T-helper 9 cell (primary cell): Measurements from ENCODE around the gene C2orf42.
"Not testable (repeated sequence)": the region's sequence is repeated elsewhere in the genome, so short reads cannot be mapped to it uniquely, and the experiment has no call there.

ENCODE experiments used
- DNase-seq: peaks from one replicate; pipeline ENCODE4 v3.0.0-alpha.2; 2020

C2orf42 gene

GRCh38 chr2:70169654-70170245 lies 21.1 kb downstream of the C2orf42 start:
- DNase-seq, result not testable (repeated sequence)

GRCh38 chr2:70161069-70161534 lies 29.7 kb downstream of the C2orf42 start:
- DNase-seq, result no peak

GRCh38 chr2:70160545-70160944 lies 30.3 kb downstream of the C2orf42 start:
- no peak for DNase-seq

GRCh38 chr2:70149130-70149686 lies 41.6 kb downstream of the C2orf42 start:
- not testable (repeated sequence) for DNase-seq

- DNase-seq, result not testable (repeated sequence)
Measured at GRCh38 chr2:70148211-70148760, 42.5 kb downstream of the C2orf42 start.

DNA sequence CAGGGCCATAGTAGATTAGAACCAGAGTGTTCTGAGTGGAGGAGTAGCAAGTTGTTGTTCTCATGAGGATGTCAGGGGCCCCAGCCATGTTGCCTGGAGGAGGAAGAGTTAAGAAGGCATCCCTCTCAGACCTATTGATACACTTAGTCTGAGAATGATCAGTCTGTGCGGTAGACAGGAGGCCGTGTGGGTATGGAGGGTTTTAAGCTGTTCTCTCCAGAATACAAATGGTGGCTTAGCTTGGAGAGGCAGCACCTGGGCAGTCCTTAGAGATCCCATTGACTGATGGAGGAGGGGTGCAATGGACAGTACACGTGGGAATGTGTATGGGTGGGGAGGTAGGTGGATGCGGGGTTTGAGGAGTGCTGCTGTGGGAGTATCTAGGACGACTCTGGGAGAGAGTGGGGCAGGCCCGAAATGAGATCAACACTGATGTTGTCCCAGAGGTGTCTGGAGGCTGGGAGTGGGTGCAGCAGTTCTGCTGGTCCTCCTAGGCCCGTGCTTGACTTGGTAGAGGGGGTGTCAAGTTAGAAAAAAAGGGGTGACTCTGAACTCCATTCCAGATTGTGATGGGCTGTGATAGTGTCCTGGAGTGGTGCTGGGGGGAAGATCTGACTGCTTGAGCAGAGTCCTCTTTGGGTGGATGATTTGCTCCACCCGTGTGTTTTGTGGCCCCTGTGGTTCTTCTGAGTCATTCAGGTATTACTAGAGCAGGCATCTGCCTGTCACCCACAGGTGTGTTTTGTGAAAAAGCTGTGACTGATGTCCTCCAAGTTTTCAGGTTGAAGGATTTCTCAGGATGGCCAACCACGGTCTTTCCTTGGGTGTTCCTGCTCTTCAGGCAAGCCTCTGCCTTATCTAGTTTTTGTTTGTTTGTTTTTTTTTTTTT lies 44.7 kb downstream of the C2orf42 start:
- no peak for DNase-seq

DNA sequence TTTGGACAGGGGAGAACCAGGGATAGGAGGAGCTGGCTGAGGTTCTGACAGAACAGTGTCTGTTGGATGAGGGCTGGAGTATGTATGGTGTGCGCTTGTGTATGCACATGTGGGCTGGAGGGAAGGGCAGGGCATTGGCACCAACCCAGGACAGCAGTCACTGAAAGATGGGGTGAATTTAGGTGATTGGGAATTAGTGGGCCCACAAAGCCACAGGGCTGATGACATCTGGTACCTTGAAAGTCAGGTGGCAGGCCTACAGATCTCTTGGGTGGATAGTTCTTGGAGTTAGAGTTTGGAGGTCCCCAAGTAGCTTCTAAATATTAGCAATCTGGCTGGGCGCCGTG lies 45.7 kb downstream of the C2orf42 start:
- DNase-seq, result no peak

DNA sequence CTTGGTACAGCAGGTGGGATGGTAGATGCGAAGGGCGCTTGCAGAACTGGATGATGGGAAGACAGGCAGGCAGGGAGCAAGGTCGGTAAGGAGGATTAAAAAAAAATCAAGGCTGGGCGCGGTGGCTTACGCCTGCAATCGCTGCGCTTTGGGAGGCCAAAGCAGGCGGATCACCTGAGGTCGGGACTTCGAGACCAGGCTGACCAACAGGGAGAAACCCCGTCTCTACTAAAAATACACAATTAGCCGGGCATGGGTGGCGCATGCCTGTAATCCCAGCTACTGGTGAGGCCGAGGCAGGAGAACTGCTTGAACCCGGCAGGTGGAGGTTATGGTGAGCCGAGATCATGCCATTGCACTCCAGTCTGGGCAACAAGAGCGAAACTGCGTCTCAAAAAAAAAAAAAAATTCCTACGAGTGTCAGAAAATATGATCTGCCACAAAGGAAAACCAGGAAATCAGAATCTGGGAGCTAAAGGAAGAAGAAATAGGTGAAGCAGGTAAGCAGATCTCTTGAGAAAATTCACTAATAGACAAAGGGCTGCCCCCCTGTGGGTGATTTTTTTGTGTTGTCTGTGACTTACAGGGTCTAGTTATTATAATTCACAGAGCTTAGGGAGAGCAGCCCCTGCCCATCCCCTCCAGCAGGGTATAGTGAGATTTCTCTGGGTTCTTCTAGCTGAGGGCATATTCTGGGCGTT lies 46.2 kb downstream of the C2orf42 start:
- DNase-seq, result no peak

- DNase-seq, result peak; percentile 36
Measured at GRCh38 chr2:70143314-70144150, 47.3 kb downstream of the C2orf42 start.

DNA sequence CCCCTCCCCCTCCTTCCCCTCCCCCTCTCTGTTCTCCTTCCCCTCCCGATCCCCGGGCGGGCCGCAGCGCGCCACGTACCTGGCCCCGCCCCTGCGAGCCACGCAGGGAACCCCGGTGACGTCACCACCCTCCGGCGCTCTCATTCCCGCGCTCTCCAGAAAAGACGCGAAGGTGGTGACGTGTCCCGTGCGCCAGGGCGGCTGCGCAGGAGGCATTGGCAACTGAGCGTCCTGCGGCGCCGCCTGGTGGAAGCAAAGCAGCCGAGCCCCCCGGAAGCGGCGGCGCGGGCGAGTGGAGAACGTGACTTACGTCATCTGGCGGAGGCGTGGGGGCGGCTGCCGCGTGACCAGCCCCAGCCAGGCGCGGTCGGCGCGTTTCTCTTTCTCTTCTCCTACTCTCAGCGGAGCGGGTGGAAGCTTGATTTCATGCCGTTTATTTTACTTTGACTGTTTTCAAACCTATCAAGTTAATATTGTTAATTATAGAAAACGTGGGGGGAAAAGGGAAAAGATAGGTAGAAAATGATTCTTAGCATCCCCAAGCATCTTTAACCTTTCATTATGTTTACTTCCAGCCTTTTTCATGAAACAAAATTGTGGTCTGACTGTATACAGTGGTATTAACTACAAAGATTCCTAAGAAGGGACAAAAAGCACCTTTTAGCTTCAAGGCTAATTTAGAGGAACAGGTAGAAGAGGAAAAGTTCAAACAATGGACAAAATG lies 48.1 kb downstream of the C2orf42 start:
- peak; percentile 99 for DNase-seq

DNA sequence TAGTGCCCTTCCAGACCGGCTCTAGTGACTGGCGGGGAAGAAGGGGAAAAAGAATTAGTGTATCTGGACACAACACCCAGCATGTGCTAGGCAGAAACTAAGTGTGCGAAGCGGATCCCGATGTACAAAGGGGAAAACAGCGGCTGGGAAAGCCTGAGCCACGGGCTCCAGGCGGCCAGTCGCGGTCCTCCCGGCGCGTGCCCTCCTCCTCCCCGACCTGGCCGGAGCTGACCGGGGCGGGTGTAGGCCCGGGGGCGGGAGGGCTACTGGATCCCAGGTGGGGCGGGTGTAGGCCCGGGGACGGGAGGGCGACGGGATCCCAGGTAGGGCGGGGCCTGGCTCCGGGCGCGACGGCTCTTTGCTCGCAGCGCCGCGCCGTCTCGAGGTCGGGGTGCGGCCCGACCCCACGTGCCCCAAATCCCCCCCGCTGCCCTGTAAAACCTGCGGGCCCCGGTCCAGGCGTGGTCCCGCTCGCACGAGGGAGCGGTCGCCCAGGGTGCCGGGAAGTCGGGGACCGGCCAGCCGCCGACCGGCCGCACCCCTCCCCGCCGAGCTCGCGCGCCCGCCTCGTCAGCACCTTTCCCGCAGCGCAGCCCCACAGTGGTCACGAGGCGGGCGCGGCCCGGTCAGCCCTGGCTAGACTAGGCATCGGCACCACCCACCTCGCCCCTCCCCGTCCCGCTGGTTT lies 48.8 kb downstream of the C2orf42 start:
- DNase-seq, result no peak

- peak; percentile 39 for DNase-seq
Measured at GRCh38 chr2:70141212-70141901, 49.5 kb downstream of the C2orf42 start.

DNA sequence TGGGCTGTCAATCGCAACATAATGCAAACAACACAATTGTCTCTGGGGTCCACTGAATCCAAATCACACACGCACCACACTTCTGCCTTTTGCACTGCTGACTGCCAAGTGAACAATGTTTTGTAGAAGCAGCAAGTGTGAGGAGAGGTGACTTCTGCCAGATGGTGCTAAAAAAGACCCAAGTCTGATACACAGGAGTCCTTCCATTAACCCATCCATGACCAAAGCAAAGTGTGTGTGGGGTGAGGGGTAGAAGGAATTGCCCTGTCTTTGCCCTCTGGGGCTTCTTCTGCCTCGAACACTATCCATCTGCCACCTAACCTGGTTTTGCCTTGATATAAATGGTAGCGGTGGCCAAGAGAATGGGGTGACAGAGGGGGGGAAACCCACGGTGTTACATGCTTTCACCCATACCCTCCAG lies 50.0 kb downstream of the C2orf42 start:
- DNase-seq, result no peak

DNA sequence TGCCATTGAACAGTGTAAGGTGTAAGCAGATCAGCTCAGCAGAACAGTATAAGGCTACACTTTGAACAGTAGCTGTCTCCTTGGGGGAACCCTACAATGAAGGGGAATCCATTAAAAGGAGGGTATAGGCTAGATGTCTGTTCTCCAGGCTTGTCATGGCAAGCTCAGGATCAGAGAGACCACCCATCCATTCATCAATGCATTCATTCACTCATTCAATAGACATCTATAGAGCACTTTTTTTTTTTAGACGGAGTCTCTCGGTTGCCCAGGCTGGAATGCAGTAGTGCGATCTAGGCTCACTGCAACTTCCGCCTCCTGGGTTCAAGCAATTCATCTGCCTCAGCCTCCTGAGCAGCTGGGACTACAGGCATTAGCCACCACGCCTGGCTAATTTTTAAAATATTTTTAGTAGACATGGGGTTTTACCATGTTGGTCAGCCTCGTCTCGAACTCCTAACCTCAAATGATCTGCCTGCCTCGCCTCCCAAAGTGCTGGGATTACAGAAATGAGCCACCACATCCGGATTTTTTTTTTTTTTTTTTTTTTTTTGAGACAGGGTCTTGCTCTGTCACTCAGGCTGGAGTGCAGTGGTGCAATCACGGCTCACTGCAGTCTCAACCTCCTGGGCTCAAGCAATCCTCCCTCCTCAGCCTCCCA lies 56.4 kb downstream of the C2orf42 start:
- DNase-seq, result not testable (repeated sequence)

DNA sequence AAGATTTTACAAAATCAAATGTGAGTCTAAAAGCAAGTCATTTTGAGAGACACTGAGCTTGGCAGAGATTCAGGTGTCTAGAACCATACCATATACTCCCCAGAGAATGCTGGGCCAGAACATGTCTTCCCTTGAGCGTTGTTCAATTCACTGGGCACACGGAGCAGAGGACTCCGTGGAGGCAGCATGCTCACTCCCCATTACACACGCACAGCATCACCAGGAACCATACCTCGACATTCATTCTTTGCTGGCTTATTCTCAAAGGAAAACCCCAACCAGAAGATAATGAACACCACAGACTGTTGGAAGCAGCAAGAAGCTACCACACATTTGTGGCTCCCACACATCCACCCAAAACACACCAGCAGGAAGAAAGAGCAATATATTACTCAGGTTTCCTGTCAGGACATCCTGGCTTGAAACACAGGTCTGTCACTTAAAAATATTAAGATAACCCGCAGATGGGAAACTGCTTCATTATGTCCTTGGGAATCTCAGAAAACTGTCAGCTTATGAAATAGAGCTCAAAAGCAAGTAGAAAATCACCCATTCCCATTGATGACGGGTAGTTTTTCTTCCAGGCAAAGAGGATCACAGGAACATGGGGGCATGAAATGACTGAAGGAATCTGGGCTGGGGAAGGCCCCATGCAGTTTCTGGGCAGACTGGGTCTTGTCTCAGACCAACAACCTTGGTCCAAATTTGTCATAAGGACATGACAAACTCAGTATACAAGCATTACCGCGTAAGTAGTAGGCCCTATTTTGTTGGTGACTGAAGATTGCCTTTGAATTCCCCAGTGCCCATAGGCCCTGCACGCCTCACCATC lies 57.1 kb downstream of the C2orf42 start:
- DNase-seq, result peak; percentile 34

GRCh38 chr2:70133127-70133452 lies 57.7 kb downstream of the C2orf42 start:
- DNase-seq, result no peak

DNA sequence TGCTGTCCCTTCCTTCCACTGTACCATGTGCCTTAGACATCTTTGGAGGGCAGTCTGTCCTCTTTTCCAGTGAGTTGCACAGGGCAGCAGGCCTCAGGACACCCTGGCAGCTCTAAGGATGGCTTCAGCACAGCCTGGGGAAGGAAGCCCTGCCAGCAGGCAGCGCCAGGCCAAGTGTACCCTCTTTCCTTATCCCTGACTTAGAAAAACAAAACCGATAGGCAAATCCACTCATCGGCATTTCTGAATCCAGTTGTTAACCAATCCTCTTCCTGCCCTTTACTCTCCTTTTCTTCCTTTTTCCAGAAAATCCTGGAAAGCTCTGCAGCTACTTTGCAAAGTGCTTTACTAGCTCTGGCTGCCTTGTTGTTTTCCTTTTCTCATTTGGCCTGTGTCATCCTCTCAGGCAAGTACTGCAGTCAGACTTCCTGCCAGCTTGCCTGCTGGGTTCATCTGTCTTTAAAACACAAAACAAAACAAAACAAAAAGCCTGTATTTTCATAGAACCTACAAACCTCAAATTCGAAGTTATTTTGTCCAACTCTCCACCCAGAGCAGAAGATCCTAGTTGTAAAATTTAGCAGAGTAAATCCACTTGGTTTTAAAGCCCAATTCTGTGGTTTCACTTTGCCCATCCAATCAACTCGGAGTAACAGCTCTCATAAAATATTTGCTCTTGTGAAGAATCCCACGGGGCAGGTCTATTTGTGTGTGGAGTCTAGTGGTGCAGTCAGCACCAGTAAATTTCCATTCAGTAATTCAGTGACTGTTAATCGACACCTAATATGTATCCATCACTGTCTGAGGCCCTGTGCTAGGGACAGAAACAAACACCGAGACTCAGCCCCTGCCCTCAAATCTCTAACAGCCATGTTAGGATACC lies 58.3 kb downstream of the C2orf42 start:
- no peak for DNase-seq
